HL-60 (cell line): Measurements from ENCODE around the gene ATF1.

ENCODE experiments used
- DNase-seq, 2 experiments: peaks; one replicate each; pipeline ENCODE4 v3.0.0-alpha.2; 2010 to 2020; ENCODE audit warnings: low read depth in 1 of 2, low spot score in 1 of 2
- H3K27ac ChIP-seq: fragments of 250-450 bp; sonication (Bioruptor Pico); replicated peaks from 2 replicates; pipeline ENCODE4 v1.5.1; 2020; ENCODE audit warnings: mild to moderate bottlenecking, moderate library complexity
- H3K27me3 ChIP-seq: fragments of 250-450 bp; sonication (Bioruptor Pico); 2 replicates; pipeline ENCODE4 v1.5.1; 2021; ENCODE audit warnings: mild to moderate bottlenecking, moderate library complexity; ENCODE audit not compliant: insufficient read depth, poor library complexity, severe bottlenecking
- H3K4me3 ChIP-seq: replicated peaks from 2 replicates; pipeline ENCODE4 v1.5.1; 2011; ENCODE audit warnings: mild to moderate bottlenecking, control low read depth, low read length; ENCODE audit not compliant: insufficient read depth
- GABPA ChIP-seq: IDR thresholded peaks from 2 replicates; pipeline ENCODE4 v1.6.1; 2012; ENCODE audit warnings: low read depth
- POLR2AphosphoS5 ChIP-seq: IDR thresholded peaks from 2 replicates; pipeline ENCODE4 v1.6.1; 2012; ENCODE audit warnings: low read depth
- SPI1 ChIP-seq: IDR thresholded peaks from 2 replicates; pipeline ENCODE4 v1.6.1; 2012; ENCODE audit warnings: low read depth, mild to moderate bottlenecking, borderline replicate concordance
- TF ChIP-seq, protein P1 (sequence below): IDR thresholded peaks from one replicate; pipeline ENCODE4 v1.5.1; 2011; ENCODE audit warnings: low read length, control low read depth, inconsistent platforms; ENCODE audit not compliant: insufficient read depth
- TF ChIP-seq, protein P2 (sequence below): IDR thresholded peaks from 2 replicates; pipeline ENCODE4 v1.6.1; 2012; ENCODE audit warnings: low read depth; ENCODE audit not compliant: insufficient replicate concordance

The ATF1 gene

DNA sequence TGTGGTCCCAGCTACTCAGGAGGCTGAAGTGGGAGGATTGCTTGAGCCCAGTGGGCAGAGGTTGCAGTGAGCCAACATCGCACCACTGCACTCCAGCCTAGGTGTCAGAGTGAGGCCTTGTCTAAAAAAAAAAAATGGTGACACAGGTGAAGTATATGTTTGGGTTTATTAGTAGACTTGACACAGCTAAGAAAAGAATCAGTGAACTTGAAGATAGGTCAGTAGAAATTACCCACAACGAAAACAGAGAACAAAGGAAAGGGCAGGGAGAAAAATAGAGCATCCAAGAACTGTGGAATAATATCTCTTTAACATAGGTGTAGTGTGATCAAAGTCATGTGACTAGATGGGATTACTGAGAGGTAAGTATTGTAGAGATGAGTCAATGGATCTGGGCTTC, 23.7 kb downstream of the ATF1 start:
- DNase-seq, result no peak
- TF ChIP-seq, protein P1, sequence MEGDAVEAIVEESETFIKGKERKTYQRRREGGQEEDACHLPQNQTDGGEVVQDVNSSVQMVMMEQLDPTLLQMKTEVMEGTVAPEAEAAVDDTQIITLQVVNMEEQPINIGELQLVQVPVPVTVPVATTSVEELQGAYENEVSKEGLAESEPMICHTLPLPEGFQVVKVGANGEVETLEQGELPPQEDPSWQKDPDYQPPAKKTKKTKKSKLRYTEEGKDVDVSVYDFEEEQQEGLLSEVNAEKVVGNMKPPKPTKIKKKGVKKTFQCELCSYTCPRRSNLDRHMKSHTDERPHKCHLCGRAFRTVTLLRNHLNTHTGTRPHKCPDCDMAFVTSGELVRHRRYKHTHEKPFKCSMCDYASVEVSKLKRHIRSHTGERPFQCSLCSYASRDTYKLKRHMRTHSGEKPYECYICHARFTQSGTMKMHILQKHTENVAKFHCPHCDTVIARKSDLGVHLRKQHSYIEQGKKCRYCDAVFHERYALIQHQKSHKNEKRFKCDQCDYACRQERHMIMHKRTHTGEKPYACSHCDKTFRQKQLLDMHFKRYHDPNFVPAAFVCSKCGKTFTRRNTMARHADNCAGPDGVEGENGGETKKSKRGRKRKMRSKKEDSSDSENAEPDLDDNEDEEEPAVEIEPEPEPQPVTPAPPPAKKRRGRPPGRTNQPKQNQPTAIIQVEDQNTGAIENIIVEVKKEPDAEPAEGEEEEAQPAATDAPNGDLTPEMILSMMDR, result no peak
- no peak for TF ChIP-seq POLR2AphosphoS5
- TF ChIP-seq, protein P2, sequence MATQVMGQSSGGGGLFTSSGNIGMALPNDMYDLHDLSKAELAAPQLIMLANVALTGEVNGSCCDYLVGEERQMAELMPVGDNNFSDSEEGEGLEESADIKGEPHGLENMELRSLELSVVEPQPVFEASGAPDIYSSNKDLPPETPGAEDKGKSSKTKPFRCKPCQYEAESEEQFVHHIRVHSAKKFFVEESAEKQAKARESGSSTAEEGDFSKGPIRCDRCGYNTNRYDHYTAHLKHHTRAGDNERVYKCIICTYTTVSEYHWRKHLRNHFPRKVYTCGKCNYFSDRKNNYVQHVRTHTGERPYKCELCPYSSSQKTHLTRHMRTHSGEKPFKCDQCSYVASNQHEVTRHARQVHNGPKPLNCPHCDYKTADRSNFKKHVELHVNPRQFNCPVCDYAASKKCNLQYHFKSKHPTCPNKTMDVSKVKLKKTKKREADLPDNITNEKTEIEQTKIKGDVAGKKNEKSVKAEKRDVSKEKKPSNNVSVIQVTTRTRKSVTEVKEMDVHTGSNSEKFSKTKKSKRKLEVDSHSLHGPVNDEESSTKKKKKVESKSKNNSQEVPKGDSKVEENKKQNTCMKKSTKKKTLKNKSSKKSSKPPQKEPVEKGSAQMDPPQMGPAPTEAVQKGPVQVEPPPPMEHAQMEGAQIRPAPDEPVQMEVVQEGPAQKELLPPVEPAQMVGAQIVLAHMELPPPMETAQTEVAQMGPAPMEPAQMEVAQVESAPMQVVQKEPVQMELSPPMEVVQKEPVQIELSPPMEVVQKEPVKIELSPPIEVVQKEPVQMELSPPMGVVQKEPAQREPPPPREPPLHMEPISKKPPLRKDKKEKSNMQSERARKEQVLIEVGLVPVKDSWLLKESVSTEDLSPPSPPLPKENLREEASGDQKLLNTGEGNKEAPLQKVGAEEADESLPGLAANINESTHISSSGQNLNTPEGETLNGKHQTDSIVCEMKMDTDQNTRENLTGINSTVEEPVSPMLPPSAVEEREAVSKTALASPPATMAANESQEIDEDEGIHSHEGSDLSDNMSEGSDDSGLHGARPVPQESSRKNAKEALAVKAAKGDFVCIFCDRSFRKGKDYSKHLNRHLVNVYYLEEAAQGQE, result no peak
- TF ChIP-seq GABPA, result no peak
- no peak for TF ChIP-seq SPI1
- H3K27ac ChIP-seq, result no peak overlapping the region

DNA sequence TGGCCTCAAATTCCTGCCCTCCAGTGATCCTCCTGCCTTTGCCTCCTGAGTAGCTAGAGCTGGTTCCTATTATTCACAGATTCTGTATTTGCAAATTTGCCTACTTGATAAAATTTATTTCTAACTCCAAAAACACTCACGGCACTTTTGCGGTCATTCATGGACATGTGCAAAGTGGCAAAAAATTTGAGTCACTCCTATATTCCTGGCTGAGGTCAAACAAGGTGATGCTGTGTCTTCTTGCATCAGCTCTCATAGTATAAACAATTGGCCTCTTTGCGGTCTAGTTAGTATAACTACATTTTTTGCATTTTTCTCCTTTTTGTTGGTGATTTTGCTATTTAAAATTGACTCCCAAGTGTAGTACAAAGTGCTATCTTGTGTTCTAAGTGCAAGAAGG, 24.7 kb downstream of the ATF1 start:
- TF ChIP-seq POLR2AphosphoS5 (no peak), SPI1 (no peak), GABPA (no peak)
- TF ChIP-seq, protein P1, result no peak
- TF ChIP-seq, protein P2, result no peak
- no peaks in the 10 kb centered on the region for H3K27me3 ChIP-seq
- H3K27ac ChIP-seq, result no peak overlapping the region
- no peak overlapping the region for H3K4me3 ChIP-seq
- DNase-seq, result no peak

More for the DNA sequence above, 23.7 kb downstream of the ATF1 start:
- Histone ChIP-seq H3K27me3 (no peaks in the 10 kb centered on the region), H3K4me3 (no peak overlapping the region)

DNA sequence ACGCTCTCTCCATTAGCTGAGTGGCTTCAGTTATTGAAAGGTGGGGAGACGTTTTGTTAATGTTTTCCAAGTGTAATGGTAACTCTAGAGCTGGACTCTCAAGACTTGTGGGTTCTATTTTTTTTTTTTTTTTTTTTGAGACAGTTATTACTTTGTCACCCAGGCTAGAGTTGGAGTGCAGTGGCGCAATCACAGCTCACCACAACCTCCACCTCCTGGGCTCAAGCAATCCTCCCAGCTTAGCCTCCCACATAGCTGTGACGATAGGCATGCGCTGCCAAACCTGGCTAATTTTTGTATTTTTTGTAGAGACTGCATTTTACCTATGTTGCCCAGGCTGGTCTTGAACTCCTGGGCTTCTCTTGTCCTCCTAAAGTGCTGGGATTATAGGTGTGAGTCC, 26.2 kb downstream of the ATF1 start:
- DNase-seq, result peak; percentile 8 to 43
- H3K27me3 ChIP-seq, result no peaks in the 10 kb centered on the region
- TF ChIP-seq, protein P2, result no peak
- TF ChIP-seq GABPA (no peak), POLR2AphosphoS5 (no peak), SPI1 (no peak)
- TF ChIP-seq, protein P1, result no peak
- no peak overlapping the region for H3K27ac ChIP-seq
- no peak overlapping the region for H3K4me3 ChIP-seq
